ENCODE results near the gene VAV1.

VAV1 gene

GRCh38 chr19:6853868-6854267, 81.4 kb downstream of the VAV1 start (continued):
- TF ChIP-seq ZNF148 (tag by site-specific recombination; IDR thresholded peaks at IDR 0.05; ENCODE audit: borderline replicate concordance) (no peak), SCRT1 (tag by site-specific recombination; IDR thresholded peaks at IDR 0.05; ENCODE audit: borderline replicate concordance) (no peak), ZXDB (tag by site-specific recombination; IDR thresholded peaks at IDR 0.05) (no peak), KLF10 (tag by site-specific recombination; IDR thresholded peaks at IDR 0.05) (no peak), ZBTB21 (tag by site-specific recombination; IDR thresholded peaks at IDR 0.05) (no peak), ZNF664 (tag by site-specific recombination; IDR thresholded peaks at IDR 0.05) (no peak), ZNF335 (tag by site-specific recombination; conservative IDR thresholded peaks at IDR 0.05) (no peak)
- TF ChIP-seq, protein P1, sequence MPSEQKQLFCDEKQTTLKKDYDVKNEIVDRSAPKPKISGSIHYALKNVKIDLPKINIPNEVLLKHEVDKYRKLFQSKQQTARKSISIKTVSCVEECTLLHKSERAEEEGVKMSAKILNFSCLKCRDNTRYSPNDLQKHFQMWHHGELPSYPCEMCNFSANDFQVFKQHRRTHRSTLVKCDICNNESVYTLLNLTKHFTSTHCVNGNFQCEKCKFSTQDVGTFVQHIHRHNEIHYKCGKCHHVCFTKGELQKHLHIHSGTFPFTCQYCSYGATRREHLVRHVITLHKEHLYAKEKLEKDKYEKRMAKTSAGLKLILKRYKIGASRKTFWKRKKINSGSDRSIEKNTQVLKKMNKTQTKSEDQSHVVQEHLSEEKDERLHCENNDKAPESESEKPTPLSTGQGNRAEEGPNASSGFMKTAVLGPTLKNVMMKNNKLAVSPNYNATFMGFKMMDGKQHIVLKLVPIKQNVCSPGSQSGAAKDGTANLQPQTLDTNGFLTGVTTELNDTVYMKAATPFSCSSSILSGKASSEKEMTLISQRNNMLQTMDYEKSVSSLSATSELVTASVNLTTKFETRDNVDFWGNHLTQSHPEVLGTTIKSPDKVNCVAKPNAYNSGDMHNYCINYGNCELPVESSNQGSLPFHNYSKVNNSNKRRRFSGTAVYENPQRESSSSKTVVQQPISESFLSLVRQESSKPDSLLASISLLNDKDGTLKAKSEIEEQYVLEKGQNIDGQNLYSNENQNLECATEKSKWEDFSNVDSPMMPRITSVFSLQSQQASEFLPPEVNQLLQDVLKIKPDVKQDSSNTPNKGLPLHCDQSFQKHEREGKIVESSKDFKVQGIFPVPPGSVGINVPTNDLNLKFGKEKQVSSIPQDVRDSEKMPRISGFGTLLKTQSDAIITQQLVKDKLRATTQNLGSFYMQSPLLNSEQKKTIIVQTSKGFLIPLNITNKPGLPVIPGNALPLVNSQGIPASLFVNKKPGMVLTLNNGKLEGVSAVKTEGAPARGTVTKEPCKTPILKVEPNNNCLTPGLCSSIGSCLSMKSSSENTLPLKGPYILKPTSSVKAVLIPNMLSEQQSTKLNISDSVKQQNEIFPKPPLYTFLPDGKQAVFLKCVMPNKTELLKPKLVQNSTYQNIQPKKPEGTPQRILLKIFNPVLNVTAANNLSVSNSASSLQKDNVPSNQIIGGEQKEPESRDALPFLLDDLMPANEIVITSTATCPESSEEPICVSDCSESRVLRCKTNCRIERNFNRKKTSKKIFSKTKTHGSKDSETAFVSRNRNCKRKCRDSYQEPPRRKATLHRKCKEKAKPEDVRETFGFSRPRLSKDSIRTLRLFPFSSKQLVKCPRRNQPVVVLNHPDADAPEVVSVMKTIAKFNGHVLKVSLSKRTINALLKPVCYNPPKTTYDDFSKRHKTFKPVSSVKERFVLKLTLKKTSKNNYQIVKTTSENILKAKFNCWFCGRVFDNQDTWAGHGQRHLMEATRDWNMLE (tag by site-specific recombination; conservative IDR thresholded peaks at IDR 0.05; ENCODE audit: low read depth) = no peak

- Histone ChIP-seq H3K4me1 (ENCODE audit: control insufficient read depth, insufficient read depth, low read length) (no peaks in the 10 kb centered on the region), H3K27ac (ENCODE audit: extremely low read depth, low read depth, low read length) (no peak overlapping the region), H3K9me3 (ENCODE audit: control insufficient read depth, insufficient read depth, low read depth, low read length) (no peaks in the 10 kb centered on the region), H3K4me3 (ENCODE audit: low read depth, low read length) (no peak overlapping the region), H3K36me3 (ENCODE audit: control insufficient read depth in 2 of 2, insufficient read depth in 1 of 2, low read length in 2 of 2) (no peaks in the 10 kb centered on the region)
- CTCF ChIA-PET = interaction anchor here (4.7 kb wide), 1 partner anchor 8 kb away, joined by 30 read pairs; no protein-coding TSS in a partner anchor
- TF ChIP-seq ZNF394 (tag by site-specific recombination; IDR thresholded peaks at IDR 0.05; ENCODE audit: borderline replicate concordance) (no peak), ZNF10 (tag by site-specific recombination; IDR thresholded peaks at IDR 0.05) (no peak), SP2 (tag by site-specific recombination; IDR thresholded peaks at IDR 0.05) (no peak), ZNF266 (tag by site-specific recombination; IDR thresholded peaks at IDR 0.05; ENCODE audit: low read depth) (no peak), ZNF18 (tag by site-specific recombination; IDR thresholded peaks at IDR 0.05) (no peak), EGR2 (tag by site-specific recombination; IDR thresholded peaks at IDR 0.05; ENCODE audit: low read depth) (no peak), ZNF623 (tag by site-specific recombination; IDR thresholded peaks at IDR 0.05) (peak; percentile 85), ZBTB8A (tag by site-specific recombination; IDR thresholded peaks at IDR 0.05) (no peak)
- POLR2A ChIA-PET = no interaction called here
These were observed 82.2 kb downstream of the VAV1 start for GRCh38 chr19:6854758-6855157.

All from HEK293 (cell line).